PC-9 (cell line): ENCODE data around the gene MFSD6L.

Experiments
- CTCF ChIP-seq: fragments of 200-600 bp; sonication (generic); conservative IDR thresholded peaks from 2 replicates; pipeline ENCODE4 v1.6.1; 2017; ENCODE audit warnings: mixed run types, antibody characterized with exemption, mild to moderate bottlenecking, moderate library complexity
- EZH2 ChIP-seq: fragments of 200-600 bp; sonication (generic); IDR thresholded peaks from 2 replicates; pipeline ENCODE4 v1.8.0; 2017; ENCODE audit warnings: antibody characterized with exemption, low read depth

DNA sequence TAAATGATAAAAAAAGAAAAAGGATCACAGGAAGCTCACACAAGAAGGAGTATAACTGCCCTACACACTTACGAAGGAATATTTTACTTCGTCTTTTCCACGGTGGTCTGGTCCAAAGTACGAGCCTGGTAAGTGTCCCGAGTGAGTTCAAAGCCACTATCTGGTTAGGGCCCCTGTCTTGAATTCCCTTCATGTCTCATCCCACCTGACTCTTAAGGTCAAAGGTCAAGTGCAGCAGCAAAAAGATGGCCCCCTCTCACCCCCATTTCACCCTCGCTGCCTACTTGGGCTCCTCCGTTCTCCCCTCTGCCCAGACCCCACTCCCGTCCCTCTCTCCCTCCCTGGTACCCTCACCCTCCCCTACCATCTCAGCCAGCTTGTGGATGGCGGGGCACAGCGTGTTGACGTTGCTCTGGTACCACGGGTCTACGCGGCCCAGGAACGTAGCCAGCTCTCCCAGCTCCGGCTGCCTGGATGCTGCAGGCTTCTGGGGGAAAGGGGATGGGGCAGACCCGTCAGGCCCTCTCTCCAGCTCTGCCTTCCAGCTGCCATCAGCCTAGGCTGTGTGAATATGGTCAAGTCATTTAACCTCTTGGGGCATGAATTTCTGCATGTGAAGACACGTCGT lies 27.8 kb upstream of the MFSD6L start:
- TF ChIP-seq CTCF (no peak), EZH2 (no peak)
